ENCODE measurements around the gene ACAP3.

The ACAP3 gene

GRCh38 chr1:1304331-1305299, 3.1 kb downstream of the ACAP3 start:
- Histone ChIP-seq H3K4me3 (ENCODE audit: low read length) (no peak overlapping the region), H3K9ac (ENCODE audit: low read length) (no peak overlapping the region), H4K20me1 (ENCODE audit: insufficient read depth, low read length) (0 out of 2 replicates have a peak, but pooled peaks cover 3% of the 10 kb centered on the region), H3K4me1 (ENCODE audit: low read length) (peaks cover 24% of the 10 kb centered on the region), H3K79me2 (ENCODE audit: low read length) (peaks cover 4% of the 10 kb centered on the region), H2AFZ (ENCODE audit: low read depth, low read length) (no peak overlapping the region), H3K9me3 (ENCODE audit: insufficient read depth, low read length) (no peaks in the 10 kb centered on the region), H3K4me2 (ENCODE audit: low read length) (peak overlapping the region; percentile 66), H3K27me3 (ENCODE audit: low read depth, low read length) (no peaks in the 10 kb centered on the region), H3K27ac (ENCODE audit: low read length) (no peak overlapping the region), H3K36me3 (replicated peaks; ENCODE audit: low read depth, low read length) (no peaks in the 10 kb centered on the region)
- TF ChIP-seq EZH2phosphoT487 (IDR thresholded peaks at IDR 0.05; ENCODE audit: low read depth) (no peak), CTCF (IDR thresholded peaks at IDR 0.05; ENCODE audit: low read depth, low read length) (no peak)

GRCh38 chr1:1303736-1304135, 4.0 kb downstream of the ACAP3 start:
- TF ChIP-seq EZH2phosphoT487 (IDR thresholded peaks at IDR 0.05; ENCODE audit: low read depth) (no peak), CTCF (IDR thresholded peaks at IDR 0.05; ENCODE audit: low read depth, low read length) (no peak)
- Histone ChIP-seq H3K27ac (ENCODE audit: low read length) (no peak overlapping the region), H3K36me3 (replicated peaks; ENCODE audit: low read depth, low read length) (no peaks in the 10 kb centered on the region), H3K4me1 (ENCODE audit: low read length) (peaks cover 20% of the 10 kb centered on the region), H3K4me2 (ENCODE audit: low read length) (no peak overlapping the region), H2AFZ (ENCODE audit: low read depth, low read length) (no peak overlapping the region), H3K79me2 (ENCODE audit: low read length) (peaks cover 4% of the 10 kb centered on the region; the same call in 1 of the 2 replicates), H3K9me3 (ENCODE audit: insufficient read depth, low read length) (no peaks in the 10 kb centered on the region), H3K4me3 (ENCODE audit: low read length) (no peak overlapping the region), H3K9ac (ENCODE audit: low read length) (no peak overlapping the region), H3K27me3 (ENCODE audit: low read depth, low read length) (no peaks in the 10 kb centered on the region), H4K20me1 (ENCODE audit: insufficient read depth, low read length) (0 out of 2 replicates have a peak, but pooled peaks cover 3% of the 10 kb centered on the region)

- Histone ChIP-seq H2AFZ (ENCODE audit: low read depth, low read length) (no peak overlapping the region), H3K9ac (ENCODE audit: low read length) (no peak overlapping the region), H3K4me3 (ENCODE audit: low read length) (no peak overlapping the region), H3K36me3 (replicated peaks; ENCODE audit: low read depth, low read length) (no peaks in the 10 kb centered on the region), H3K27me3 (ENCODE audit: low read depth, low read length) (no peaks in the 10 kb centered on the region), H3K79me2 (ENCODE audit: low read length) (peaks cover 4% of the 10 kb centered on the region; the same call in 1 of the 2 replicates), H3K4me1 (ENCODE audit: low read length) (peaks cover 20% of the 10 kb centered on the region), H3K9me3 (ENCODE audit: insufficient read depth, low read length) (no peaks in the 10 kb centered on the region), H3K4me2 (ENCODE audit: low read length) (no peak overlapping the region), H3K27ac (ENCODE audit: low read length) (no peak overlapping the region), H4K20me1 (ENCODE audit: insufficient read depth, low read length) (0 out of 2 replicates have a peak, but pooled peaks cover 3% of the 10 kb centered on the region)
- TF ChIP-seq EZH2phosphoT487 (IDR thresholded peaks at IDR 0.05; ENCODE audit: low read depth) (no peak), CTCF (IDR thresholded peaks at IDR 0.05; ENCODE audit: low read depth, low read length) (no peak)
Observed at GRCh38 chr1:1302951-1303509, 4.7 kb downstream of the ACAP3 start.

GRCh38 chr1:1302006-1302430, 5.7 kb downstream of the ACAP3 start:
- Histone ChIP-seq H3K27ac (ENCODE audit: low read length) (no peak overlapping the region), H3K4me1 (ENCODE audit: low read length) (peaks cover 20% of the 10 kb centered on the region), H3K9ac (ENCODE audit: low read length) (no peak overlapping the region), H3K9me3 (ENCODE audit: insufficient read depth, low read length) (no peaks in the 10 kb centered on the region), H2AFZ (ENCODE audit: low read depth, low read length) (no peak overlapping the region), H3K36me3 (replicated peaks; ENCODE audit: low read depth, low read length) (no peaks in the 10 kb centered on the region), H4K20me1 (ENCODE audit: insufficient read depth, low read length) (0 out of 2 replicates have a peak, but pooled peaks cover 3% of the 10 kb centered on the region), H3K79me2 (ENCODE audit: low read length) (peaks cover 4% of the 10 kb centered on the region; the same call in 1 of the 2 replicates), H3K4me2 (ENCODE audit: low read length) (no peak overlapping the region), H3K27me3 (ENCODE audit: low read depth, low read length) (no peaks in the 10 kb centered on the region), H3K4me3 (ENCODE audit: low read length) (no peak overlapping the region)
- TF ChIP-seq EZH2phosphoT487 (IDR thresholded peaks at IDR 0.05; ENCODE audit: low read depth) (no peak), CTCF (IDR thresholded peaks at IDR 0.05; ENCODE audit: low read depth, low read length) (peak; percentile 55)

Measured in OCI-LY3 (cell line).